Ramos (cell line): ENCODE data around the gene EME2.

Experiments used
- in situ Hi-C: fragments of 300-500 bp; cut with MboI; formaldehyde crosslinking; loops from one replicate; pipeline ENCODE4 v1.14.3; 2022; ENCODE audit warnings: low sequenced_read_pairs; ENCODE audit not compliant: unreplicated experiment

EME2 gene

DNA sequence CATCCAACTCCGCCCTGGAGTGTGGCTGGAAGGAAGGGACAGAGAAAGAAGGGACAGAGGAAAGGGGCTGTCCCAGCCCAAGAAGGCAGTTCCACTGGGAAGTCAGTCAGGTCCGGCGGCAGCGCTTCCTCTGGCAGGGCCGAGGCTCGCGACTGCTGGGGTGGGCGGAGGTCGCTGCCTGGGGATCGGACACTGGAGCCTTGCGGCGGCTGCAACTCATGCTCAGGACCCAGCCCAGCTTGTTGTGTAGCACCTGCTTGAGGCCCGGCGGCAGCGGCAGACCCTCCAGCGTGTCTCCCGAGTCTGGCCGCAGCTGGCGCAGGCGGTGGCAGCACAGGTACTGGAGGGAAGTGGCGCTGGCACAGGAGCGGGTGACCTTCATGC is 4.4 kb downstream of the EME2 start:
- in situ Hi-C loops: no loop called here

DNA sequence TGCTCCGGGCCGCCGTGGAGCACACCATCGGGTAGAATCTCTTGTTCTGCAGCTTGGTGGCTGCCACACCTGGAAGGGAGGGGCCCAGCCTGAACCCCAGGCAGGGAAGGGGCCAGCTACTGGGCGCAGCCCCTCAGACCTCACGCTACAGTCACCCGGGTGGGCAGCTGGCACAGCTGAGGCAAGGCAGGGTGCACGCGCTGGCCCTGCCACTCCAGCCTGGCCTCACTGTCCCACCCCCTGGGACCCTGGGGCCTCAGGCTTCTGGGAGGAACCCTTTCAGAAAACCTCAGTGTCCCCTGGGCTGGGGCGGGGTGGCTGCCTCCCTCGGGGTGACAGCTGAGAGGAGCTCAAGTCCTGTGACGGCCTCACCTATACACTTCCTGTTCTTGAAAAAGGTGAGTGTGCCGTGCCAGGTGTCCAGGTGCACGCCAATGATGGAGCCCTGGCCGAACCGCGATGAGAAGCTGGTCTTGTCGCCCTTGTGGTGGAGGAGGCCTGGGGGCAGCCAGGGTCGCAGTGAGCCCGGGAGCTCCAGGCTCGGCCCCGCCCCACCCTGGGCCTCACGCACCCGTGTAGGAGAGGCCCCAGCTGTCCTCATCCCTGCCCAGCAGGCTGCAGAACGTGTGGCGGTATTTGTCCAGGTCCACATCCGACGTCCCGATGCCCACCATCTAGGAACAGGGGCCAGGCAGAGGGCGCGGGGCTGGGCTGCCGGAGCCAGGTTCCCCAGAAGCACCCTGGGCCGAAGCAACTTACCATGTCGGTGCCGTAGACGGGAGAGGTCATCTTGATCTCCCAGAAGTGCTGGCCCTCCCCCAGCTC is 5.0 kb downstream of the EME2 start:
- in situ Hi-C loops: no loop called here

DNA sequence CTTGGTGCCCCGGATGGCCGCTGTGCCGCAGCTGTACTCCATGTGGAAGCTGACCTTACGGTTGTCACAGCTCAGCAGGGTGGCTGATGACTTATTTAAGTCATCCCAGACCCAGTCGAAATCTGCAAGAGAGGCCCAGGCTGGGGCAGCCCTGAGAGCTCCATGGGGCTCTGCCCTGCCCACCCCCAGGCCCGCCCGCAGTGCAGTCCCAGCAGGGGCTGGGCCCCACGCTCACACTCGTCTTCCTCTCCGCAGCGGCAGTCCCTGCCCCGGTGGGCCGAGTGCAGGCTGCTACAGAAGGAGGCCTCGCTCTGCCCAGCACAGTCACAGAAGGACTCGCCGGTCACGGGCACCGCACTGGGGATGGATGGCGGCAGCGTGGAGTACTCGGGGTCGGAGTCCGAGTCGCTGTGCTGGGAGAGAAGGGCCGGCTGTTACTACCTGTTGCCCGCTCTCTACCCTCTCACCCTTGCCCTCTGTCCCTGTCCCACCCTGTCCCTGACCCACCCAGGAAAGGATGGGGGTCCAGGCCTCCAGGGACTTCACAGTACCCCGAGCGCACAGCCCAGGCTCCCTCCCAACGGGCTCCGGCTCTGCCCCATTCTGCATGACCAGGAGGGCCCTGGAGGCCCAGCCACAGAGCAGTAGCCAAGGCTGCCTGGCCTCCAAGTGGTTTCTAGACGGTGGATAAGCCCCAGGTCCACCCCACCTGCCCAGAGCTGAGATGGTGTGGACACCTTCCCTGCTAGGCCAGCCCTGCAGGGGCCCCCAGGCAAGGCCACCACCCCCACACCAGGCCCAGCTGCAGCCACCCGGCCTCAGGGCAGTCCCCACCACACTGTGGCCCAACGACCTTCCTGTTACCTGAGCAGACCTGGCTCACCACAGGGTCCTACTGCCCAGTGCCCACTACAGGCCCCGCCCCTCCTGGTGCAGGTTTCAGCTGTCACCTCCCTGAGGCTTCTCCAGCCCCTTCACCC is 5.9 kb downstream of the EME2 start:
- in situ Hi-C loops: no loop called here

DNA sequence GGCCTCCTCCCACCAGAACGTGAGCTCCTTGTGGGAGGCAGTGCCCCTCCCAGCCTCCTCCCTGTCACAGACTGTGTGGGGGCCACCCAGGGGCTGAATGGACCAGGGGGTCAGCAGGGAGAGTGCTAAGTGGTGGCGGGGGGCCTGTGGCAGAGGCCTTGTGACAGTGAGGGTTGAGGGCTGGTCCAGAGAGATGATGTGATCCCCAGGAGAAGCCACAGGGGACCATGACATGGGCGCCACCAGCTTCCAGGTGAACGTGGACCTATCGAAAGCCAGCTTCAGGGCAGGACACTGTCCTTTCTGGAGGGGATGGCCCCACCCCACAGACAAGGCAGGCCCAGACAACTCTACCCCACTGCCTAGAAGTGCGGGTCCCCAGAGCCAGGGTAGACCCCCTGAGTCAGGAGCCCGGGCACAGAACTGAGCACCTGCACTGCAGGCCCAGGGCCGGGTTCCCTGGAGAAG is 6.7 kb downstream of the EME2 start:
- in situ Hi-C loops: no loop called here

DNA sequence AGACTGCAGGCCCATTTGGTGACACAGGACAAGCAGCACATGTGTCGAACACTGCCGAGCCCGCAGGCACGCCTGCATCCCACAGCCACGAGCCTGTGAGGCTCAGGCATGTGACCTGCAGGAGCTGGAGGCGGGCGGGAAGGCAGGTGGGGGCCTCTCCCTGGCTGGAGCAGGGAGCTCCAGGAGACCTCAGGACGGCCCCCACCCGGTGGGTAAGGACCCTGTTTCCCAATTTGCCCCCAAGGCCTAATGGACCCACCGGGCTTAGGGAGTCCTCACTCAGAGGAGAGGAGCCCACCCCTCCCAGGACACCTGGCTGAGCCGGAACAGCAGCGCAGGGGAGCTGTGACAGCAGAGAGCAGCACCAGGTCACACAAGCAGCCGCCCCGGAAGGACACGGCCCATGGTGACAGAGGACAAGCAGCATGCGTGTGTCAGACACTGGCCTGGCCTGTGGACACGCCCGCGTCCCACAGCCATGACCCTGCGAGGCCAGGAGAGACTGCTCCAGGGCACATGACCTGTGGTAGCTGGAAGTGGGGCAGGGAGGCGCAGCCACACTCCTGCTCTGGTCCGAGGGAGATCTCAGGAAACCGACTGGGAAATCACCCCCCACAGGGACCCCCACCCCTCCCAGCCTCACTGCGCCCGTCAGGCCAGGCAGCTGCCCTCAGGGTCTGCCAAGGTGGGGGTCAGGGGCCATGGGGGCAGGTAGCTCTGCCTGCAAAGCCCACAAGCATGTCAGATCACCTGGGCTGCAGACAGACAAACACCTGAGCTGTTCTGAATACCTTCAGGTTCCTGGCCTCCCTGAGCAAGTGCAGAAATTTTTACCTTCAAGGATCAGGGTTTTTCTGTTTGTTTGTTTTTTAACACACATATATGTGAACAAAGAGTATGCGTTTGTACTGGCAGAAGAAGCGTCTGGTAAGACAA is 7.4 kb downstream of the EME2 start:
- in situ Hi-C loops: no loop called here

DNA sequence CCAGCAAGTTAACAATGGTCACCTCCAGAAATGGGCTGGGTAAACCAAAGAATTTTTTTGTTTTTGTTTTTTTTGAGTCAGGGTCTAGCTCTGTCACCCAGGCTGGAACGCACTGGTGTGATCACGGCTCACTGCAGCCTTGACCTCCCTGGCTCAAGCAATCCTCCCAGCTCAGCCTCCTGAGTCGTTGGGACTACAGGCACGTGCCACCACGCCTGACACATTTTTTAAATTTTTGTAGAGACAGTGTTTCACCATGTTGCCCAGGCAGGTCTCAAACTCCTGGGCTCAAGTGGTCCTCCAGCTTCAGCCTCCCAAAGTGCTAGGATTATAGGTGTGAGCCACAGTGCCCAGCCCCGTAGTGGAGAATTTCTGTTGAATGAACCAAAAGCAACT is 8.1 kb downstream of the EME2 start:
- in situ Hi-C loops: no loop called here

DNA sequence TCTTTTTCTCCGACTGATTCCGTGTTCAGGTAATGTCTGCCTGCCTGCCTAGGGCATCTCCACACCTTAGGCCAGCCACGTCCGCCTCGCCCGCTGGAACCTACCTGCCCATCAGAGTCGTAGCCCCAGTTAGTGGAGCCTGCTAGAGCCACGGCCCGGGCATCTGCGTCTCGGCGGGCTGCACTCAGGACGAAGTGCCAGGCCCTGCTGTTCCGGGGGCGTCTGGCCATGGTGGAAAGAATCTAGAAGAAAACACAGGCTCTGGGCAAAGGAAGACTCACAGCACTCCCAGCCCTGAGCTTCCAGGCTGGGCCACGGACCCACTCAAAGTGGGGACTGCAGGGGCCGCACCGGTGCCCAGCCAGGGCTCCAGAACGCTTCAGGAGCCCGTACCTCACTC is 8.6 kb downstream of the EME2 start:
- in situ Hi-C loops: no loop called here

DNA sequence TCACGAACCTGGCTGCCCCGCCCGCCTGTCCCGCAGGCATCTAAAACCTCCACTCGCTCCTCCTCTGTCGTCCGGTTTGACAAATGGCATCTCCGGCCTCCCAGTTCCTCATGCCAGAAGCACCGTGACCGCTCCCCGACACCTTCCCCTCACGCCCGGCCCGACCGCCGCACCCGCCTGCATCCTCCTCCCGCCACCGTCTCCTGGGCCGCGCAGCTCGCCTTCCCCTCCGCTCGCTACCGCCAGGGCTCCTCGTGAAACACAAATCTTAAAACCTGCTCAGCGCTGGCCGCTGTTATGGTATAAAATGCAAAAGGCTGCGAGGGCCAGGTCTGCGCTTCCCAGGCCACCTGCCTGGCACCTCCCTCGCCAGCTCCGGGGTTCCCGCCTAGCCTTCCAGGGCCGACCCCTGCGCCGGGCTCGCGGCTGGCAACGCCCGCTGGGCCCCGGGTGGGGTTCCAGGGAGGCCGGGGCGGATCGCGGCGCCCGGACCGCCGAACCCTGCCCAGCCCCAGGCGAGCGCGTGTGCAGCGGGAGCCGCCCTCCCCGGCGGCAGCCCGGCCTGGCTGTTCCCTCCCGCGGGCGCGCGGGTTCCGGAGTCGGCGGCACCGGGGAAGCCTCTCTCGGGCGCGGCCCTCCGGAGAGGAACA is 9.3 kb downstream of the EME2 start:
- in situ Hi-C loops: no loop called here

DNA sequence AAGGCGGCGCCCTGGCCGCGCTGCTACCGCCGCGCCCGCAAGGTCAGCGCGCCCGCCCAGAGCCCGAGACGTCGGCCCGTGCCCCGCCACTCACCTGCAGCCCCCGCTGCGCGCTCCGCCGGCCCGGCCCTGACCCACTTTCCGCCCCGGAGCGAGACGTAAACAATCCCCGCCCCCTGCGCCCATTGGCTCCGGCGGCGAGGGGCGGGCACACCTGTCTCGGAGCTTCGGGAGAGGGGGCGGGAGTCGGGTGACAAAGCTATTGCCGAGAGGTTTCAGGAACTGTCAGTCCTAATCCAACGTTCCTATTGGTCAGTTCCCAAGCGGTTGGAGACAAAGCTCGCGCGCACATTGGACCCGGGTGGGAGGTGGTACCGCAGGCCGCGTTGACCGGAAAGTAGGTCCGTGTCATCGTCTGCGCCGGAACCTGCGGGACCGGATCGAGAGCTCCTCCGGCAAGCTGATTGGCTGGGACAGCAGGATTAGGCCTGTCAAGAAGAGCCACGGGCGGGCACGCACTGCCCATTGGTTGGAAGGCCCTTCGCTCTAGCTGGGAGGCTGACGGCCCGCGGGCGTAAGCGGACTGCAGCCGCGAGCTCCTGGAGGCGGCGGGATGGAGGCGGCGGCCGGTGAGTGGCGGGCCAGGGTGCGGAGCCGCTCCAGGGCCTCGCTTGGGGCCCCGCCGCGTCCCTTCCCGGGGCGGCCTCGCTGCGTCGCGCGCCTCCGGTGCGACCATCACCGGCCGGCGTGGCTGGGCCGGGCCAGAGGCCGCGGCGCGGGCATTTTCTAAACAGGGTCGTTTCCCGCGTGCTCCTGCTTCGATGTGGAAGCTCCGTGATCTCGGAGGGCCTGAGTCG is 10.0 kb downstream of the EME2 start, which contains the start of the genes NUBP2 and SPSB3:
Gene NUBP2, plus strand, starts transcription at position 553 of the 857 bp plus-strand sequence. Its CDS starts 61 bp downstream, at position 614.
Gene SPSB3, minus strand, starts transcription at position 164 of the 857 bp plus-strand sequence. CDS start 1,088 bp downstream, outside the sequence.
- in situ Hi-C loops: no loop called here

DNA sequence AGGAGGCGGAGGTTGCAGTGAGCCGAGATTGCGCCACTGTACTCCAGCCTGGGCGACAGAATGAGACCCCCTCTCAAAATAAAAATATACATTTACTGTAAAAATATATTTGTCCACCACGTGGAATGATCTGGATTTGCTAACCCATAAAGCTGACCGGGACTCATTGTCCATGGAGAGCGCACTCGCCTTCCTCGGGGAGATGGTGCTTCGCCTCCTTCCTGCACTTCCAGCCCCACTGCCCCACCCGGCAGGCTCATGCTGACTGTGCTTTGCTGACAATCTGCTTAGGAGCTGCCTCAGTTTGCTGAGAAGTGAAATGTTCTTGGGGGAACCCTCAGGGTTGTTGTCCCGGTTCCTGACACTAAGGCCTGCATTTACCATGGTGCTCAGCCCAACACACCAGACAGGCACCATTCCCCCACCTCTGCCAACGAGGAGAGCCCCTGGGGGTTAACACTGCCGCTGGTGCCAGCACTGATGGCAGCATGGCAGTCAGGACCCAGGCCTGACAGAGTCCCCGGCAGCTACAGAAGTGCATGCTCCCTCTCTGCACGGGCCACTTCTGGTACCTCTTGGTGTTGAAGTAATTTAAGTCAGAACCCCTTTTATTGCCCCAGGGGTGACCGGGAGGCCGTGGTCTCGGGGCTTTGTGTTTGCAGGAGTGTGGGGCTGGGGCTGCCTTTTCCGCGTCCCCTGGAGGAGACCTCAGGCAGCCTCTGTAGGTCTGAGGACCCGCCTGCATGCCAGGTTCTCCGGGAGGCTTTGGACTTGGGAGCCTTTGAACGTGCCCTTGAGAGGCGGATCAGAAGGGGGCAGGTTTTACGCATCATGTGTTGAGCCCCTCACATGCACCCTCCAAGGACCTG is 12.6 kb downstream of the EME2 start:
- in situ Hi-C loops: no loop called here

DNA sequence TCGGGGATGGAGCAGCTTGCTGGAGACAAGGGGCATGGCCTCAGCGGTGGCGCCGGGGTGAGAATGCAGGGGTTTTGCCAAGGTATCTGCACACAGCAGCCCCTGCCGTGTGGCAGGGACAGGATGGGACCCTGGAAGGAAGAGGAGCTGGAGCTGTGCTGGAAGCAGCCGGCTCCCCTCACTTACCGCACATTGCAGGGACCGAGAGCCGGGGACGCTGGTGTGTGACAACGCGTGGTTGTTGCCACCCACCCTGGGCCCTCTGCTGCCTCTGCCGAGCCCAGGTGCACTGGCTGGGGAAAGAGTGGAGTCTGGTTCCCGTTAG is 13.2 kb downstream of the EME2 start:
- in situ Hi-C loops: no loop called here

DNA sequence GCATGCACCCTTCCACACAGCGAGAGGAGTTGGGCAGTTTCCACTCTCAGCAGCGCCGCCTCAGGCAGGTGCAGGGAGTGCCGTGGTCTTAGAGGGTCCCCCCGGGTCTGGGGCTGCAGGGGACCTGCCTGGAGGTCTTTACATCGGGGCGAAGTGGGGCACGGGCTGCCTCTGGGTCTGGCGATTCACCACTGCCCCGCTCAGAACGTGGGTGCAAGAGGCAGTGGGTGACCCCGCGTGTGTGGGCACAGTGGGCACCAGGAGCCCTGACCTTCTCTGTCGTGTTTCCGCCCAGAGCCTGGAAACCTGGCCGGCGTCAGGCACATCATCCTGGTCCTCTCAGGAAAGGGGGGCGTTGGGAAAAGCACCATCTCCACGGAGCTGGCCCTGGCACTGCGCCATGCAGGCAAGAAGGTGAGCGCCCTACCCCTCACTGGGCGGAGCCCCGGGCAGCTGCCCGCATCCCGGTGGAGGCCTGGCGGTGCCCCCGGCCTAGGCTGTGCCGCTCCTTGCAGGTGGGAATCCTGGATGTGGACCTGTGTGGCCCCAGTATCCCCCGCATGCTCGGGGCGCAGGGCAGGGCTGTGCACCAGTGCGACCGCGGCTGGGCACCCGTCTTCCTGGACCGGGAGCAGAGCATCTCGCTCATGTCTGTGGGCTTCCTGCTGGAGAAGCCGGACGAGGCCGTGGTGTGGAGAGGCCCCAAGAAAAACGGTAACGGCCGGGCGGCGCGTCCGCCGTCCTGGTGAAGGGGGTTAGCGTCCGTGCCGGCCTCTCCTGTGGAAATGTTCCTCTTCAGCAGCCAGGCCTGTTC is 13.8 kb downstream of the EME2 start:
- in situ Hi-C loops: no loop called here

DNA sequence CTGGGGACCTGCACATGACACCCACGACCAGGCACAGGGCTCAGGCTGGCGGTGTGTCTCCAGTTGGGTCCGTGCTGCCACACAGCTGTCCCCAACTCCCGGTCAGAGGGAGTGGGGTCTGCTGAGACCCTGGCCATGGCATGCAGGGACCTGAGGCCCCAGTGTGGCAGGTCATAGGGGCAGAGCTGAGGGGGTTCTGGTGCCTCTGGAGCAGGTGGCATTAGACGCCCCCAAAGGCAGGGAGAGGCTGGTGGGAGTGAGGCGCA is 14.4 kb downstream of the EME2 start:
- in situ Hi-C loops: no loop called here

DNA sequence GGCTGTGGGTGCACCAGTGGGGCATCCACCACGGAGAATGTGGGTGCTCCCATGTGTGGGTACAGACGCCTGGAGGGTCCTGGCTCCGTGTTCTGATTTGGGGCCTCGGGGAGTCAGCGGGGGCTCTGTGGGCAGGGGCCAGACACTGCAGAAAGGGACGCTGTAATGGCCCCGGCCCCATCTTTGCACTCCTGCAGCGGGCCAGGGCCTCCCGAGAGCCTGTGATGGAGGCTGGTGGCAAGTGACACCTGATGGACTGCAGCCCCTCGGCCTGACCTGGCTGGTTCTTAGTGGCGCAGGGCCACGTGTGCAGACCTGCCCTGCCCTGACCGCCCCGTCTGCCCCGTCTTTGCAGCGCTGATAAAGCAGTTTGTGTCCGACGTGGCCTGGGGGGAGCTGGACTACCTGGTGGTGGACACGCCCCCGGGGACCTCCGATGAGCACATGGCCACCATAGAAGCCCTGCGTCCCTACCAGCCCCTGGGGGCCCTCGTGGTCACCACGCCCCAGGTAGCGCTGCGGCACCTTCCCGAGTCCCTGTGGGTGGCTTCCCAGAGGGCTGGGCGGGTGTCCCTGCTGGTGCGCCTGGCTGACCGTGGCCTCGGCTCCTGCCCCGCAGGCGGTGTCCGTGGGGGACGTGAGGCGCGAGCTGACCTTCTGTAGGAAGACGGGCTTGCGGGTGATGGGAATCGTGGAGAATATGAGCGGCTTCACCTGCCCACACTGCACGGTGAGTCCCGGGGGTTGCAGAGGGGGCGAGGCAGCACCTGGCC is 14.9 kb downstream of the EME2 start:
- in situ Hi-C loops: no loop called here

DNA sequence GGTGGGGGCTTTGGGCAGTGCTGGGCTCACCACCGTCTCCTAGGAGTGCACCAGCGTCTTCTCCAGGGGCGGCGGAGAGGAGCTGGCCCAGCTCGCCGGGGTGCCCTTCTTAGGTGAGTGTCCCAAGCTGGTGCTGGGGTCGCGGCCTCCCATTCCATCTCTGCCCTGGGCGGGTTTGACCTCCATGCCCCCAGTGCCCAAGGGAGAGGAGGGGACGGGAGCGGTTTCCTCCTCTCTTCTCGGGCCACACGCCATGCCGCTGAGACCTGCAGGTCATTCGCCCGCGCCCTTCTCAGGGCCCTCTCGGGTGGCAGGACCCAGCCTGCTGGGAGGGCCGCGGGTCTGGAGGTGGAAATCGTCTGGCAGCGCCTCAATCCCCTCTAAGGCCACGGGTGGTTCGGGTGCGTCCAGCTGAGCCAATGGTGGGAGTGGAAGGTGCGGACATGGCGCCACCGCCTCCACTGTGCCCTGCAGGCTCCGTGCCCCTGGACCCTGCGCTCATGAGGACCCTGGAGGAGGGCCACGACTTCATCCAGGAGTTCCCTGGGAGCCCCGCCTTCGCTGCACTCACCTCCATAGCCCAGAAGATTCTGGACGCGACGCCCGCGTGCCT is 15.6 kb downstream of the EME2 start:
- in situ Hi-C loops: no loop called here

DNA sequence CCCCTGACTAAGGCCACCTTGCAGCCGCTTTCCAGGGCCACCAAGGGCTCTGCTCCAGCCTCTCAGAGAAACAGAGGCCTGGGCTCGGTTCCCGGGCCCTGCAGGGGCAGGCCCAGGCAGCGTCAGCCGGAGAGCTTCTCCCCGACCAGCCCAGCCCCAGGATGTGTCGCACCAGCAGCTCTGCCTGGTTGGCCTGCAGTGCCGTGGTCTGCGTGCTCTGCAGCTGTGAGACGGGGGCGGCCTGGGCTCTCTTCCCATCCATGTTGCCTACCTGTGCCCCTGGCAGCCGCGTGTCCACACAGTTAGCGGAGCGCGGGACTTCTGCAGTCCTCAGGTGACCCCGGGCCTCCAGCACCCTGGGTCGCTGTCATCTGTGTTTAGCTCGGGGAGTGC is 16.1 kb downstream of the EME2 start:
- in situ Hi-C loops: no loop called here
